Activated CD8-positive, alpha-beta T cell treated with anti-CD3 and anti-CD28 coated beads for 36 hours (primary cell): ENCODE results near the gene BCL2L1. TPM values are rescaled to one million over a fixed set of nuclear protein-coding genes. Genes with fewer than 3 reads are reported as not detected.
A peak's percentile ranks its signal among the peaks of the same experiment; 100 is the strongest.
"Not testable (repeated sequence)": the region's sequence is repeated elsewhere in the genome, so short reads cannot be mapped to it uniquely, and the experiment has no call there.

Experiments used
- ATAC-seq: fragments of 200-7000 bp; cut with Tn5 transposase; one replicate; pipeline ENCODE4 v1.10.0; 2021; ENCODE audit warnings: mild to moderate bottlenecking, moderate library complexity
- CTCF ChIA-PET: fragments of 350-600 bp; sonication (Branson Sonifier 250); formaldehyde crosslinking; loops from one replicate; lab custom pipeline; 2021; ENCODE audit warnings: antibody characterized with exemption; lab: Charles Lee
- POLR2A ChIA-PET: fragments of 350-600 bp; sonication (Branson Sonifier 250); formaldehyde crosslinking; loops from one replicate; lab custom pipeline; 2021; ENCODE audit warnings: antibody characterized with exemption; lab: Charles Lee
- DNase-seq: peaks from one replicate; pipeline ENCODE4 v3.0.0-alpha.2; 2020
- H3K27ac Mint-ChIP-seq: one replicate; pipeline ENCODE4 v1.8.0; 2021; ENCODE audit warnings: mild to moderate bottlenecking, mixed read lengths
- H3K27me3 Mint-ChIP-seq: one replicate; pipeline ENCODE4 v1.8.0; 2021; ENCODE audit warnings: mixed read lengths
- H3K36me3 Mint-ChIP-seq: one replicate; pipeline ENCODE4 v1.8.0; 2021; ENCODE audit warnings: low read depth, mixed read lengths
- H3K4me1 Mint-ChIP-seq: one replicate; pipeline ENCODE4 v1.8.0; 2021; ENCODE audit warnings: low read depth, mixed read lengths
- H3K4me3 Mint-ChIP-seq: one replicate; pipeline ENCODE4 v1.8.0; 2021; ENCODE audit warnings: mild to moderate bottlenecking, moderate library complexity, mixed read lengths
- H3K9me3 Mint-ChIP-seq: one replicate; pipeline ENCODE4 v1.8.0; 2021; ENCODE audit warnings: mixed read lengths
- CTCF ChIP-seq: fragments of 200-600 bp; IDR thresholded peaks from one replicate; pipeline ENCODE4 v1.8.0; 2022; ENCODE audit warnings: antibody characterized with exemption, mild to moderate bottlenecking
- intact Hi-C: fragments of 100-400 bp; cut with micrococcal nuclease; formaldehyde crosslinking; loops from one replicate; pipeline ENCODE4 v1.10.0; 2022
- total RNA-seq, 2 experiments: library from RNA; stranded (reverse); gene quantifications; one replicate each; pipeline ENCODE4 v1.2.3, GENCODE V29; 2021

BCL2L1 gene
- total RNA-seq, 2 experiments from 2014 or later: 182 TPM

- ChIA-PET CTCF (interaction anchor here (0.8 to 11.1 kb wide), 3 partner anchors 9 to 51 kb away, joined by 3 to 131 read pairs (median 64); partner anchors contain the start of gene BCL2L1), POLR2A (interaction anchor here (1.0 to 1.8 kb wide), 2 partner anchors 8 to 48 kb away, joined by 4 to 5 read pairs; no protein-coding TSS in a partner anchor)
- no peaks in the 10 kb centered on the region for H3K27me3 Mint-ChIP-seq
- TF ChIP-seq CTCF: no peak
- ATAC-seq (no peak), DNase-seq (no peak)
- no peak overlapping the region for H3K4me3 Mint-ChIP-seq
- H3K4me1 Mint-ChIP-seq: peaks cover 76% of the 10 kb centered on the region
- intact Hi-C loops: no loop called here
- peaks cover 85% of the 10 kb centered on the region for H3K36me3 Mint-ChIP-seq
- H3K9me3 Mint-ChIP-seq: no peaks in the 10 kb centered on the region
- peak overlapping the region; percentile 83 for H3K27ac Mint-ChIP-seq
Observed at GRCh38 chr20:31669876-31670275, 52.8 kb downstream of the BCL2L1 start.

GRCh38 chr20:31668944-31669343, 53.7 kb downstream of the BCL2L1 start:
- H3K4me3 Mint-ChIP-seq, H3K27me3 Mint-ChIP-seq, DNase-seq, ATAC-seq, H3K9me3 Mint-ChIP-seq, intact Hi-C loops: not testable (repeated sequence)
- Mint-ChIP-seq H3K36me3 (peaks cover 82% of the 10 kb centered on the region), H3K4me1 (peaks cover 77% of the 10 kb centered on the region), H3K27ac (peak overlapping the region; percentile 83)
- POLR2A ChIA-PET: interaction anchor here (1.8 kb wide), 1 partner anchor 49 kb away, joined by 5 read pairs; no protein-coding TSS in a partner anchor
- CTCF ChIA-PET: interaction anchor here (0.8 to 11.1 kb wide), 2 partner anchors 23 to 52 kb away, joined by 3 to 131 read pairs; partner anchors contain the start of gene BCL2L1

GRCh38 chr20:31667315-31668285, 55.1 kb downstream of the BCL2L1 start:
- ChIA-PET CTCF (interaction anchor here (1.2 to 11.1 kb wide), 2 partner anchors 54 to 56 kb away, joined by 5 to 131 read pairs; partner anchors contain the start of gene BCL2L1), POLR2A (interaction anchor here (1.0 to 1.8 kb wide), 4 partner anchors 9 to 56 kb away, joined by 3 to 9 read pairs (median 6); partner anchors contain the start of gene BCL2L1)
- H3K4me1 Mint-ChIP-seq: peaks cover 79% of the 10 kb centered on the region
- no peak for DNase-seq
- peak overlapping the region; percentile 87 for H3K27ac Mint-ChIP-seq
- no peaks in the 10 kb centered on the region for H3K27me3 Mint-ChIP-seq
- intact Hi-C loops: no loop called here
- peaks cover 76% of the 10 kb centered on the region for H3K36me3 Mint-ChIP-seq
- no peaks in the 10 kb centered on the region for H3K9me3 Mint-ChIP-seq
- peak overlapping the region; percentile 27 for H3K4me3 Mint-ChIP-seq
- no peak for TF ChIP-seq CTCF
- no peak for ATAC-seq

- Mint-ChIP-seq H3K9me3 (no peaks in the 10 kb centered on the region), H3K4me3 (no peak overlapping the region), H3K27ac (peak overlapping the region; percentile 79), H3K36me3 (peaks cover 71% of the 10 kb centered on the region), H3K27me3 (no peaks in the 10 kb centered on the region), H3K4me1 (peaks cover 82% of the 10 kb centered on the region)
- no peak for TF ChIP-seq CTCF
- POLR2A ChIA-PET: interaction anchor here (0.8 to 1.7 kb wide), 4 partner anchors 10 to 57 kb away, joined by 3 to 9 read pairs (median 6); partner anchors contain the start of gene BCL2L1
- CTCF ChIA-PET: interaction anchor here (1.2 to 10.1 kb wide), 2 partner anchors 54 to 57 kb away, joined by 5 to 333 read pairs; partner anchors contain the start of gene BCL2L1
- DNase-seq (peak; percentile 58), ATAC-seq (peak; percentile 75)
- intact Hi-C loops: no loop called here
Observed at GRCh38 chr20:31666258-31667042, 56.2 kb downstream of the BCL2L1 start.

GRCh38 chr20:31665753-31666152, 56.9 kb downstream of the BCL2L1 start:
- POLR2A ChIA-PET: interaction anchor here (1.3 to 6.0 kb wide), 3 partner anchors 9 to 57 kb away, joined by 3 to 56 read pairs (median 22); partner anchors contain the start of gene BCL2L1
- Mint-ChIP-seq H3K9me3 (no peaks in the 10 kb centered on the region), H3K36me3 (peaks cover 69% of the 10 kb centered on the region), H3K4me1 (peaks cover 83% of the 10 kb centered on the region), H3K4me3 (no peak overlapping the region), H3K27me3 (no peaks in the 10 kb centered on the region), H3K27ac (peak overlapping the region; percentile 79)
- CTCF ChIA-PET: interaction anchor here (10.1 kb wide), 1 partner anchor 54 kb away, joined by 333 read pairs; the partner anchor contains the start of gene BCL2L1
- TF ChIP-seq CTCF: no peak
- ATAC-seq (no peak), DNase-seq (no peak)
- intact Hi-C loops: no loop called here
